PFSK-1 (cell line): ENCODE measurements around the gene GABRA6.

Experiments
- FOXP2 ChIP-seq: optimal IDR thresholded peaks from 2 replicates; pipeline ENCODE3; 2011; ENCODE audit warnings: borderline replicate concordance, control low read depth, inconsistent platforms; ENCODE audit not compliant: insufficient read depth; ENCODE audit errors: extremely low read length, extremely low read depth
- POLR2AphosphoS5 ChIP-seq: IDR thresholded peaks from 2 replicates; pipeline ENCODE4 v1.6.1; 2012; ENCODE audit warnings: low read depth, mild to moderate bottlenecking, control low read depth, low read length, moderate library complexity
- SIN3A ChIP-seq: IDR thresholded peaks from 2 replicates; pipeline ENCODE4 v1.6.1; 2012; ENCODE audit warnings: mild to moderate bottlenecking, low read length, moderate library complexity, borderline replicate concordance; ENCODE audit not compliant: insufficient read depth
- TAF1 ChIP-seq: IDR thresholded peaks from 2 replicates; pipeline ENCODE4 v1.6.1; 2012; ENCODE audit warnings: low read length, control low read depth, borderline replicate concordance; ENCODE audit not compliant: insufficient read depth
- TF ChIP-seq, protein P1 (sequence below), 2 experiments: IDR thresholded peaks; 2 replicates each; pipeline versions ENCODE4 v1.6.1 to v1.8.0; 2011 to 2012; ENCODE audit warnings: low read depth in 2 of 2, low read length in 2 of 2, control low read depth in 1 of 2, inconsistent platforms in 1 of 2, mild to moderate bottlenecking in 1 of 2, moderate library complexity in 1 of 2; ENCODE audit not compliant: insufficient read depth in 1 of 2

DNA sequence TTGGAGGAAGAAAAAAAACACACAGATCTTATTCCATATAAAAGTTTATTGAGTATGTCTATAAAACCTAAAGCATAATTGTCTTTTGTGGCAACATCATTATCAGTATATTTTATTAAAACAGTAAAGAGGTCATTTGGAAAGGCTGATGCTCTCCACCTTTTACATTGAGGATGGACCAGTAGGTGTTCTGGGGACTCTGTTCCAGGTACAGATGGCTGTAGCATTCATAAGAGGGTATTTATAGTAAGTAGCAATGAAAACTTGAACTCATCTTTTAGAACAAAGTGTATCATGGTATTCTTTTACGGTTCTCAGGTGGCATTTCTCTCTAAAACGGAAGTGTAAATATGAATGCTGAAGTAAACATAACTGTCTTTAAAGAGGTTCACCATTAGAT, 1.8 kb downstream of the GABRA6 start:
- TF ChIP-seq POLR2AphosphoS5 = no peak
- TF ChIP-seq SIN3A = no peak
- TF ChIP-seq TAF1 = no peak
- TF ChIP-seq, protein P1, sequence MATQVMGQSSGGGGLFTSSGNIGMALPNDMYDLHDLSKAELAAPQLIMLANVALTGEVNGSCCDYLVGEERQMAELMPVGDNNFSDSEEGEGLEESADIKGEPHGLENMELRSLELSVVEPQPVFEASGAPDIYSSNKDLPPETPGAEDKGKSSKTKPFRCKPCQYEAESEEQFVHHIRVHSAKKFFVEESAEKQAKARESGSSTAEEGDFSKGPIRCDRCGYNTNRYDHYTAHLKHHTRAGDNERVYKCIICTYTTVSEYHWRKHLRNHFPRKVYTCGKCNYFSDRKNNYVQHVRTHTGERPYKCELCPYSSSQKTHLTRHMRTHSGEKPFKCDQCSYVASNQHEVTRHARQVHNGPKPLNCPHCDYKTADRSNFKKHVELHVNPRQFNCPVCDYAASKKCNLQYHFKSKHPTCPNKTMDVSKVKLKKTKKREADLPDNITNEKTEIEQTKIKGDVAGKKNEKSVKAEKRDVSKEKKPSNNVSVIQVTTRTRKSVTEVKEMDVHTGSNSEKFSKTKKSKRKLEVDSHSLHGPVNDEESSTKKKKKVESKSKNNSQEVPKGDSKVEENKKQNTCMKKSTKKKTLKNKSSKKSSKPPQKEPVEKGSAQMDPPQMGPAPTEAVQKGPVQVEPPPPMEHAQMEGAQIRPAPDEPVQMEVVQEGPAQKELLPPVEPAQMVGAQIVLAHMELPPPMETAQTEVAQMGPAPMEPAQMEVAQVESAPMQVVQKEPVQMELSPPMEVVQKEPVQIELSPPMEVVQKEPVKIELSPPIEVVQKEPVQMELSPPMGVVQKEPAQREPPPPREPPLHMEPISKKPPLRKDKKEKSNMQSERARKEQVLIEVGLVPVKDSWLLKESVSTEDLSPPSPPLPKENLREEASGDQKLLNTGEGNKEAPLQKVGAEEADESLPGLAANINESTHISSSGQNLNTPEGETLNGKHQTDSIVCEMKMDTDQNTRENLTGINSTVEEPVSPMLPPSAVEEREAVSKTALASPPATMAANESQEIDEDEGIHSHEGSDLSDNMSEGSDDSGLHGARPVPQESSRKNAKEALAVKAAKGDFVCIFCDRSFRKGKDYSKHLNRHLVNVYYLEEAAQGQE (IDR thresholded peaks at IDR 0.05; ENCODE audit: insufficient read depth in 1 of 2, low read depth in 2 of 2, low read length in 2 of 2) = no peak
- no peak for TF ChIP-seq FOXP2
